D721Med (cell line): Measurements from ENCODE around the gene RAPGEF3.

Experiments used
- DNase-seq: peaks from one replicate; pipeline ENCODE4 v3.0.0; 2011; ENCODE audit warnings: low spot score; ENCODE audit not compliant: insufficient read length
- FAIRE-seq: peaks from 2 replicates; lab custom pipeline; 2011; peaks lifted over from hg19 to GRCh38; lab: Jason Lieb, UNC
- TF ChIP-seq, protein P1 (sequence below): IDR thresholded peaks from 2 replicates; pipeline ENCODE4 v1.5.1; 2012; ENCODE audit warnings: mild to moderate bottlenecking, control low read depth; ENCODE audit not compliant: insufficient read depth; ENCODE audit errors: missing control alignments

RAPGEF3 gene

GRCh38 chr12:47790676-47791350 lies 32.1 kb upstream of the RAPGEF3 start:
- TF ChIP-seq, protein P1, sequence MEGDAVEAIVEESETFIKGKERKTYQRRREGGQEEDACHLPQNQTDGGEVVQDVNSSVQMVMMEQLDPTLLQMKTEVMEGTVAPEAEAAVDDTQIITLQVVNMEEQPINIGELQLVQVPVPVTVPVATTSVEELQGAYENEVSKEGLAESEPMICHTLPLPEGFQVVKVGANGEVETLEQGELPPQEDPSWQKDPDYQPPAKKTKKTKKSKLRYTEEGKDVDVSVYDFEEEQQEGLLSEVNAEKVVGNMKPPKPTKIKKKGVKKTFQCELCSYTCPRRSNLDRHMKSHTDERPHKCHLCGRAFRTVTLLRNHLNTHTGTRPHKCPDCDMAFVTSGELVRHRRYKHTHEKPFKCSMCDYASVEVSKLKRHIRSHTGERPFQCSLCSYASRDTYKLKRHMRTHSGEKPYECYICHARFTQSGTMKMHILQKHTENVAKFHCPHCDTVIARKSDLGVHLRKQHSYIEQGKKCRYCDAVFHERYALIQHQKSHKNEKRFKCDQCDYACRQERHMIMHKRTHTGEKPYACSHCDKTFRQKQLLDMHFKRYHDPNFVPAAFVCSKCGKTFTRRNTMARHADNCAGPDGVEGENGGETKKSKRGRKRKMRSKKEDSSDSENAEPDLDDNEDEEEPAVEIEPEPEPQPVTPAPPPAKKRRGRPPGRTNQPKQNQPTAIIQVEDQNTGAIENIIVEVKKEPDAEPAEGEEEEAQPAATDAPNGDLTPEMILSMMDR = no peak
- FAIRE-seq (no peak), DNase-seq (no peak)

GRCh38 chr12:47789712-47790489 lies 31.2 kb upstream of the RAPGEF3 start:
- DNase-seq (no peak), FAIRE-seq (no peak)
- TF ChIP-seq, protein P1 = no peak

GRCh38 chr12:47789141-47789540 lies 30.5 kb upstream of the RAPGEF3 start:
- DNase-seq = no peak
- TF ChIP-seq, protein P1 = no peak
- no peak for FAIRE-seq

- TF ChIP-seq, protein P1 = no peak
- FAIRE-seq = no peak
Measured at GRCh38 chr12:47787596-47788319, 29.1 kb upstream of the RAPGEF3 start.

DNA sequence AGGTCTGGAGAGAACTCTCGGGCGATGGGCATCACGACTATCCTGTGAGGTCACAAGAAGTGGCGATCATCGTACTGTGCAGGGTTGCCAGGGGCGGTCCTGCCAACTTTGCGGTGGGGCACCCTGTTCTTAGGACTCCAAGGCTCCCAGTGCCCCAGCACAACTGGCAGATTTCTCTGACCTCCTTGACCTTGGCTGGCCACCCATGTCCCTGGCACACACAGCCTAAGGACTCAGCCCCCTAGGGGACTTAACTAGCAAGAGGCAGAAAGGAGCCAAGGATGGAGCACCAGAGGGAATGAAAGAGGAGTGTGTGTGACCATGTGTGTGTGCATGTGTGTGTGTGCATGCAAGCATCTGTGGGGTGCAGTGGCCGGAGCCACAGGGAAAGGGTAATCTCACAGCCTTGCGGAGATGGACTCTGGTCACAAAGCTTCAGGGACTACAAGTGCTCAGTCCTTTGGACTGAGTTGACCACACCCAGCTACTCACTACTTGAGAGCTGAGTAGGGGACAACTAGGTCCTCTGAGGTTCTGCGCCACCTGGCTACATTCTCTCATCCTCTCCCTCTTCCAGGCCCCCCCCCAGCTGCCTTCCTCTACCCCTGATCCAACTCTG lies 28.1 kb upstream of the RAPGEF3 start:
- TF ChIP-seq, protein P1 = no peak
- FAIRE-seq = no peak
- no peak for DNase-seq

More at GRCh38 chr12:47787596-47788319, 29.1 kb upstream of the RAPGEF3 start:
- no peak for DNase-seq

DNA sequence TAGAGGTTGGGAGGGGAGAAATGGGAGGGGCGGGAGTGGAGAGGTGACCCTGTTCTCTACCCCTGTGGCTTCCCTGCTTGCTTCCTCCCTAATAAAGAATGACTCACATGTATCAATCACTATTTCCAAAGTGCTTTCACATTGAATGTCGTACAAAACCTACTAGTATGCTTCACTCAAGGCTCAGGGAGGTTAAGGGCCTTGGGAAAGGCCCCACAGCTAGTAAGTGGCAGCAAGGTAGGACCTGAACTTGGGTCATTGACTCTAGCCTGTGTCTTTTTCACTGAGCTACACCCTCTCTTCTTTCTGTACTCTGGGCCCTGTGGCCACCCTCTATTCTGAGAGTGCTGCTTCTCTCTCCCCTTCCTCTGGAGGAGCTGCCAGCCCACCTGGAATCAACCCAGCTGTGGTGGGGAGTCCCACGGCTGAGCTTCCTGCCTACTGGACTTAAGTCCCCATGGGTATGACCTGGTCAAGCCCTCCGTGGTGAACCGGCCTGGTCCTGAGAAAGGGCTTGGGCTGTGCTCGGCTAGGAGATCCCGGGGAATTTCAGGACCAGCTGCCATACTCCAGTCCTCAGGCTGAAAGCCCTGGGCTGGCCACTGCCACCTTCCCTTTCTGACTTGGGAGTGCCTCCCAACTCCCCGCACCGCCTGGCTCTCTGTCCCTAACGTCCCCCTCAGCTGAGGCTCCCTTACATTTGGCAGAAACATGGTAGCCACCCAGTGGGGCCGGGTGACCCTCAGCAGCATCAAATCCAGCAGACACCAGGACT lies 27.4 kb upstream of the RAPGEF3 start:
- FAIRE-seq = no peak
- TF ChIP-seq, protein P1 = no peak
- no peak for DNase-seq
